GM12878 (cell line): ENCODE data around the gene ANKRD13A. TPM values are rescaled to one million over a fixed set of nuclear protein-coding genes. Genes with fewer than 3 reads are reported as not detected.

Source experiments
- ATAC-seq: fragments of 200-7000 bp; cut with Tn5 transposase; 3 replicates; pipeline ENCODE4 v1.9.1; 2020; ENCODE audit warnings: mild to moderate bottlenecking, moderate library complexity
- BruUV-seq: library from RNA; stranded (reverse); fragments of 400-500 nt; replicated peaks from 2 replicates; lab custom pipeline; 2021; lab: Mats Ljungman, UMichigan
- CTCF ChIA-PET: fragments of 300-600 bp; sonication (Branson Sonifier 250); formaldehyde crosslinking; extraction: SDS; loops from one replicate; lab custom pipeline; 2021; ENCODE audit warnings: inconsistent platforms; lab: Yijun Ruan, JAX
- POLR2A ChIA-PET: fragments of 350-600 bp; formaldehyde crosslinking; extraction: SDS; loops from one replicate; lab custom pipeline; 2021; ENCODE audit warnings: inconsistent platforms; lab: Charles Lee
- RAD21 ChIA-PET: fragments of 300-600 bp; sonication (Branson Sonifier 250); formaldehyde crosslinking; loops from one replicate; lab custom pipeline; 2023; ENCODE audit warnings: antibody characterized with exemption; ENCODE audit not compliant: unreplicated experiment; lab: Charles Lee
- SMC1A ChIA-PET: fragments of 300-600 bp; sonication (Branson Sonifier 250); formaldehyde crosslinking; loops from one replicate; lab custom pipeline; 2023; ENCODE audit not compliant: unreplicated experiment, uncharacterized antibody; lab: Charles Lee
- DNase-seq: peaks from one replicate; pipeline ENCODE4 v3.0.0-alpha.2; 2011; ENCODE audit warnings: low read depth, low spot score
- FAIRE-seq: peaks from 3 replicates; lab custom pipeline; 2011; peaks lifted over from hg19 to GRCh38; lab: Jason Lieb, UNC
- H2AFZ ChIP-seq: 2 replicates; pipeline ENCODE4 v1.6.0; 2011; ENCODE audit warnings: low read depth, low read length, control low read depth; ENCODE audit not compliant: control insufficient read depth
- H3K27ac ChIP-seq: 2 replicates; pipeline ENCODE4 v1.5.1; 2011; ENCODE audit warnings: control low read depth; ENCODE audit not compliant: control insufficient read depth, insufficient read depth
- H3K27me3 ChIP-seq, 2 experiments: replicated peaks in 1 of 2; 2 replicates each; pipeline versions ENCODE4 v1.6.0 to v1.6.1; 2011; ENCODE audit warnings: low read length in 1 of 2; ENCODE audit not compliant: control insufficient read depth in 2 of 2, insufficient read depth in 2 of 2
- H3K36me3 ChIP-seq, 2 experiments: 2 replicates each; pipeline ENCODE4 v1.5.1; 2011; ENCODE audit warnings: low read length in 1 of 2; ENCODE audit not compliant: control insufficient read depth in 2 of 2, insufficient read depth in 2 of 2
- H3K4me1 ChIP-seq: 2 replicates; pipeline ENCODE4 v1.6.1; 2011; ENCODE audit warnings: mild to moderate bottlenecking, low read length, moderate library complexity, mixed read lengths; ENCODE audit not compliant: control insufficient read depth, insufficient read depth
- H3K4me2 ChIP-seq: 2 replicates; pipeline ENCODE4 v1.6.0; 2011; ENCODE audit warnings: control low read depth; ENCODE audit not compliant: control insufficient read depth, insufficient read depth
- H3K4me3 ChIP-seq: fragments of 200-600 bp; sonication (generic); 2 replicates; pipeline ENCODE4 v1.5.1; 2016
- H3K79me2 ChIP-seq: 2 replicates; pipeline ENCODE4 v1.6.0; 2011; ENCODE audit warnings: low read length; ENCODE audit not compliant: control insufficient read depth, insufficient read depth
- H3K9ac ChIP-seq: 2 replicates; pipeline ENCODE4 v1.8.0; 2011; ENCODE audit warnings: low read length, control low read depth, mixed read lengths; ENCODE audit not compliant: control insufficient read depth, insufficient read depth
- H3K9me3 ChIP-seq: replicated peaks from 3 replicates; pipeline ENCODE4 v1.5.1; 2011; ENCODE audit warnings: mild to moderate bottlenecking, low read length; ENCODE audit not compliant: control insufficient read depth, insufficient read depth
- H4K20me1 ChIP-seq: 2 replicates; pipeline ENCODE4 v1.6.0; 2011; ENCODE audit not compliant: control insufficient read depth, insufficient read depth
- PAX8 ChIP-seq: fragments of 450-650 bp; IDR thresholded peaks from 2 replicates; pipeline ENCODE4 v1.6.1; 2017; ENCODE audit warnings: mild to moderate bottlenecking, moderate library complexity
- TCF3 ChIP-seq: IDR thresholded peaks from 2 replicates; pipeline ENCODE4 v1.6.1; 2012; ENCODE audit warnings: low read depth, mild to moderate bottlenecking, low read length, borderline replicate concordance; ENCODE audit not compliant: insufficient read depth
- ZNF384 ChIP-seq: IDR thresholded peaks from 2 replicates; pipeline ENCODE4 v1.6.1; 2012; ENCODE audit warnings: low read depth, mild to moderate bottlenecking, low read length, improper control_type of control experiment, borderline replicate concordance
- WGBS: methylation state at CpG from one replicate; pipeline ENCODE4 v1.1.6; 2016; ENCODE audit warnings: low lambda C conversion rate; ENCODE audit not compliant: insufficient replicate concordance, insufficient coverage; ENCODE audit errors: missing lambda C conversion rate; 5-methylcytosine and 5-hydroxymethylcytosine counted together
- in situ Hi-C: fragments of 300-500 bp; cut with MboI; formaldehyde crosslinking; loops from 9 replicates; pipeline ENCODE4 v1.14.3; 2018; ENCODE audit warnings: mixed read lengths
- intact Hi-C: fragments of 100-400 bp; cut with micrococcal nuclease; formaldehyde crosslinking; loops from one replicate; pipeline ENCODE4 v1.14.2; 2022; ENCODE audit not compliant: unreplicated experiment
- polyA plus RNA-seq, 11 experiments: library from polyadenylated mRNA; depleted of rRNA in 4 of 11; unstranded in 6 of 11; stranded (reverse) in 5 of 11; fragments of >200 nt; fragmentation: Nextera tagmentation in 4 of 11; fragmentation: Illumina TruSeq in 1 of 11; extraction: Ambion mirVana in 4 of 11; extraction: Trizol in 1 of 11; gene quantifications; 1 replicate in 1 of 11; 2 replicates in 10 of 11; pipeline versions ENCODE4 v1.2.1 to v1.2.3, GENCODE V29; 2011 to 2016; ENCODE audit warnings: inconsistent platforms in 2 of 11, missing spikeins in 2 of 11, low read depth in 1 of 11
- total RNA-seq, 4 experiments: library from RNA; depleted of rRNA in 3 of 4; stranded (reverse); fragments of >200 nt in 3 of 4; fragmentation: Illumina TruSeq in 1 of 4; extraction: Trizol in 1 of 4; gene quantifications; 2 replicates each; pipeline versions ENCODE4 v1.2.1 to v1.2.3, GENCODE V29; 2013 to 2021
- TF ChIP-seq, protein P1 (sequence below): fragments of 150-350 bp; IDR thresholded peaks from 2 replicates; pipeline ENCODE4 v1.6.1; 2016; ENCODE audit warnings: low read depth, low read length
- TF ChIP-seq, protein P2 (sequence below): fragments of 450-650 bp; IDR thresholded peaks from 2 replicates; pipeline ENCODE4 v1.6.1; 2017; ENCODE audit warnings: low read depth, mild to moderate bottlenecking, moderate library complexity

The ANKRD13A gene
- total and polyA plus RNA-seq, 10 of the 15 experiments (the other 5 are each of a cell fraction or from before 2014, with no cell fraction given): 10.2 to 93.4 (median 76.5) TPM

DNA sequence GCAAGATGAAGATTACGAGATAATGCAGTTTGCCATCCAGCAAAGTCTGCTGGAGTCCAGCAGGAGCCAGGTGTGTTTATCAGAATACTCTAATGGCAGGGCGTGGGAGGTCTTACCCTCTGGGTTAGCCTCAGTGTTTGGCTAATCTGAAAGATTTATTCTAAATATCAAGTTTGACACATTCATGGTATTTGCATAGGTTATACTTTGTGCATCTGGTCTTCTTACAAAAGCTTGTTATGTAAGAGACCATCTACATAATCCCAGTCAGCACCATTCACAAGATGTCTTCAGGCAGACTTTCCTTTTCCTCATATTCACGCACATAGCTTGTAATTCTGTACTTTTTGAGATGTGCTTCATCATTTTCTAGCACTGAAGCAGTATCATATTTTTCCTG lies 34.7 kb downstream of the ANKRD13A start:
- Histone ChIP-seq H2AFZ (no peak overlapping the region), H3K4me3 (no peak overlapping the region), H3K9ac (no peak overlapping the region), H3K27ac (no peak overlapping the region), H3K4me2 (no peak overlapping the region), H3K4me1 (no peaks in the 10 kb centered on the region), H3K36me3 (peaks cover 8 to 21% of the 10 kb centered on the region in 2 experiments), H3K27me3 (no peaks in the 10 kb centered on the region), H3K9me3 (no peaks in the 10 kb centered on the region), H4K20me1 (no peaks in the 10 kb centered on the region), H3K79me2 (no peaks in the 10 kb centered on the region)
- BruUV-seq: no TSS peak
- in situ Hi-C loops: no loop called here
- ChIA-PET CTCF (interaction anchor here (0.6 to 1.2 kb wide), 2 partner anchors 99 to 1265 kb away, joined by 3 read pairs; no protein-coding TSS in a partner anchor), POLR2A (no interaction called here), RAD21 (no interaction called here), SMC1A (no interaction called here)
- TF ChIP-seq, protein P1, sequence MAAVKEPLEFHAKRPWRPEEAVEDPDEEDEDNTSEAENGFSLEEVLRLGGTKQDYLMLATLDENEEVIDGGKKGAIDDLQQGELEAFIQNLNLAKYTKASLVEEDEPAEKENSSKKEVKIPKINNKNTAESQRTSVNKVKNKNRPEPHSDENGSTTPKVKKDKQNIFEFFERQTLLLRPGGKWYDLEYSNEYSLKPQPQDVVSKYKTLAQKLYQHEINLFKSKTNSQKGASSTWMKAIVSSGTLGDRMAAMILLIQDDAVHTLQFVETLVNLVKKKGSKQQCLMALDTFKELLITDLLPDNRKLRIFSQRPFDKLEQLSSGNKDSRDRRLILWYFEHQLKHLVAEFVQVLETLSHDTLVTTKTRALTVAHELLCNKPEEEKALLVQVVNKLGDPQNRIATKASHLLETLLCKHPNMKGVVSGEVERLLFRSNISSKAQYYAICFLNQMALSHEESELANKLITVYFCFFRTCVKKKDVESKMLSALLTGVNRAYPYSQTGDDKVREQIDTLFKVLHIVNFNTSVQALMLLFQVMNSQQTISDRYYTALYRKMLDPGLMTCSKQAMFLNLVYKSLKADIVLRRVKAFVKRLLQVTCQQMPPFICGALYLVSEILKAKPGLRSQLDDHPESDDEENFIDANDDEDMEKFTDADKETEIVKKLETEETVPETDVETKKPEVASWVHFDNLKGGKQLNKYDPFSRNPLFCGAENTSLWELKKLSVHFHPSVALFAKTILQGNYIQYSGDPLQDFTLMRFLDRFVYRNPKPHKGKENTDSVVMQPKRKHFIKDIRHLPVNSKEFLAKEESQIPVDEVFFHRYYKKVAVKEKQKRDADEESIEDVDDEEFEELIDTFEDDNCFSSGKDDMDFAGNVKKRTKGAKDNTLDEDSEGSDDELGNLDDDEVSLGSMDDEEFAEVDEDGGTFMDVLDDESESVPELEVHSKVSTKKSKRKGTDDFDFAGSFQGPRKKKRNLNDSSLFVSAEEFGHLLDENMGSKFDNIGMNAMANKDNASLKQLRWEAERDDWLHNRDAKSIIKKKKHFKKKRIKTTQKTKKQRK: no peak
- TF ChIP-seq, protein P2, sequence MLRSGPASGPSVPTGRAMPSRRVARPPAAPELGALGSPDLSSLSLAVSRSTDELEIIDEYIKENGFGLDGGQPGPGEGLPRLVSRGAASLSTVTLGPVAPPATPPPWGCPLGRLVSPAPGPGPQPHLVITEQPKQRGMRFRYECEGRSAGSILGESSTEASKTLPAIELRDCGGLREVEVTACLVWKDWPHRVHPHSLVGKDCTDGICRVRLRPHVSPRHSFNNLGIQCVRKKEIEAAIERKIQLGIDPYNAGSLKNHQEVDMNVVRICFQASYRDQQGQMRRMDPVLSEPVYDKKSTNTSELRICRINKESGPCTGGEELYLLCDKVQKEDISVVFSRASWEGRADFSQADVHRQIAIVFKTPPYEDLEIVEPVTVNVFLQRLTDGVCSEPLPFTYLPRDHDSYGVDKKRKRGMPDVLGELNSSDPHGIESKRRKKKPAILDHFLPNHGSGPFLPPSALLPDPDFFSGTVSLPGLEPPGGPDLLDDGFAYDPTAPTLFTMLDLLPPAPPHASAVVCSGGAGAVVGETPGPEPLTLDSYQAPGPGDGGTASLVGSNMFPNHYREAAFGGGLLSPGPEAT: no peak
- TF ChIP-seq TCF3 (no peak), PAX8 (no peak), ZNF384 (no peak)
- no peak for DNase-seq
- no peak for ATAC-seq
- WGBS: 100% methylated on average over 3 of the region's 3 CpGs
- FAIRE-seq: no peak
- intact Hi-C loops: no loop called here
